HepG2 (cell line): ENCODE results near the gene RGR. TPM values are rescaled to one million over a fixed set of nuclear protein-coding genes. Genes with fewer than 3 reads are reported as not detected.

ENCODE experiments used
- ATAC-seq: fragments of 200-7000 bp; cut with Tn5 transposase; 3 replicates; pipeline ENCODE4 v1.9.1; 2020; ENCODE audit warnings: mild to moderate bottlenecking, moderate library complexity
- BruUV-seq: library from RNA; stranded (reverse); fragments of 400-500 nt; replicated peaks from 2 replicates; lab custom pipeline; 2021; lab: Mats Ljungman, UMichigan
- CTCF ChIA-PET: fragments of 300-600 bp; formaldehyde crosslinking; extraction: SDS; loops from one replicate; lab custom pipeline; 2021; ENCODE audit warnings: low total read pairs, inconsistent platforms, low intra/inter-chr PET ratio; lab: Yijun Ruan, JAX
- POLR2A ChIA-PET: fragments of 350-600 bp; sonication (Branson Sonifier 250); formaldehyde crosslinking; loops from one replicate; lab custom pipeline; 2020; ENCODE audit warnings: antibody characterized with exemption, inconsistent platforms; lab: Yijun Ruan, JAX
- DNase-seq: peaks from one replicate; pipeline ENCODE4 v3.0.0-alpha.2; 2015; ENCODE audit warnings: low spot score
- FAIRE-seq: peaks from 3 replicates; lab custom pipeline; 2011; peaks lifted over from hg19 to GRCh38; lab: Jason Lieb, UNC
- H2AFZ ChIP-seq: one replicate; pipeline ENCODE4 v1.6.1; 2011; ENCODE audit warnings: low read length, inconsistent platforms
- H3K27ac ChIP-seq: fragments of 300-600 bp; 3 replicates; pipeline ENCODE4 v1.8.0; 2011; ENCODE audit warnings: mixed run types, mild to moderate bottlenecking, mixed read lengths, low read length, inconsistent platforms; ENCODE audit not compliant: insufficient read depth; ENCODE audit errors: extremely low read length
- H3K27me3 ChIP-seq, 2 experiments: fragments of 200-600 bp in 1 of 2; 2 replicates in 1 of 2; 3 replicates in 1 of 2; pipeline versions ENCODE4 v1.6.0 to v1.8.0; 2011; ENCODE audit warnings: low read length in 2 of 2, mild to moderate bottlenecking in 2 of 2, moderate library complexity in 2 of 2, inconsistent platforms in 1 of 2; ENCODE audit not compliant: insufficient read depth in 2 of 2, control insufficient read depth in 1 of 2
- H3K36me3 ChIP-seq, 2 experiments: fragments of 200-600 bp in 1 of 2; replicated peaks in 1 of 2; 2 replicates in 1 of 2; 3 replicates in 1 of 2; pipeline versions ENCODE4 v1.5.1 to v1.8.0; 2011; ENCODE audit warnings: low read length in 2 of 2, inconsistent platforms in 1 of 2; ENCODE audit not compliant: insufficient read depth in 2 of 2, control insufficient read depth in 1 of 2
- H3K4me1 ChIP-seq: 2 replicates; pipeline ENCODE4 v1.5.1; 2012; ENCODE audit warnings: low read length, inconsistent platforms; ENCODE audit not compliant: insufficient read depth
- H3K4me2 ChIP-seq: 2 replicates; pipeline ENCODE4 v1.6.0; 2011; ENCODE audit warnings: low read depth, low read length, inconsistent platforms
- H3K4me3 ChIP-seq, 3 experiments: fragments of 200-600 bp in 1 of 3; sonication (generic), shearing (Covaris generic) in 1 of 3; replicated peaks in 1 of 3; 2 replicates each; pipeline ENCODE4 v1.5.1; 2011 to 2016; ENCODE audit warnings: low read length in 3 of 3, inconsistent platforms in 2 of 3, low read depth in 2 of 3, mild to moderate bottlenecking in 2 of 3, control low read depth in 1 of 3, mixed read lengths in 1 of 3; ENCODE audit not compliant: insufficient read depth in 1 of 3
- H3K79me2 ChIP-seq: one replicate; pipeline ENCODE4 v1.6.1; 2011; ENCODE audit warnings: low read length, inconsistent platforms; ENCODE audit not compliant: insufficient read depth
- H3K9ac ChIP-seq: 2 replicates; pipeline ENCODE4 v1.6.0; 2011; ENCODE audit warnings: mild to moderate bottlenecking, low read depth, low read length, inconsistent platforms; ENCODE audit not compliant: insufficient read depth
- H3K9me3 ChIP-seq: 2 replicates; pipeline ENCODE4 v1.5.1; 2012; ENCODE audit warnings: mild to moderate bottlenecking, low read length
- H4K20me1 ChIP-seq: 2 replicates; pipeline ENCODE4 v1.6.0; 2011; ENCODE audit warnings: inconsistent platforms, mild to moderate bottlenecking, low read length, moderate library complexity; ENCODE audit not compliant: insufficient read depth
- NFYB ChIP-seq: sonication (generic); formaldehyde crosslinking; IDR thresholded peaks from 2 replicates; pipeline ENCODE4 v1.4.0; 2020; ENCODE audit warnings: missing genetic modification reagents
- PTBP1 ChIP-seq: fragments of 200-400 bp; formaldehyde crosslinking; IDR thresholded peaks from 2 replicates; pipeline ENCODE4 v1.6.1; 2018; ENCODE audit warnings: low read length, low read depth; ENCODE audit not compliant: poor library complexity, severe bottlenecking
- RFX3 ChIP-seq: IDR thresholded peaks from 2 replicates; pipeline ENCODE4 v1.6.1; 2016; ENCODE audit warnings: missing biosample characterization, missing genetic modification reagents
- RFXANK ChIP-seq: IDR thresholded peaks from 2 replicates; pipeline ENCODE4 v1.6.1; 2016
- SMAD3 ChIP-seq: sonication (generic); formaldehyde crosslinking; IDR thresholded peaks from 2 replicates; pipeline ENCODE4 v1.4.0; 2020; ENCODE audit warnings: missing genetic modification reagents
- SOX6 ChIP-seq, 2 experiments: fragments of 450-650 bp in 1 of 2; sonication (generic) in 1 of 2; formaldehyde crosslinking in 1 of 2; IDR thresholded peaks; 2 replicates each; pipeline versions ENCODE4 v1.4.0 to v1.6.1; 2017 to 2020; ENCODE audit warnings: antibody characterized with exemption in 1 of 2, mild to moderate bottlenecking in 1 of 2, missing genetic modification reagents in 1 of 2
- TARDBP ChIP-seq: sonication (generic); formaldehyde crosslinking; IDR thresholded peaks from 2 replicates; pipeline ENCODE4 v1.8.0; 2022; ENCODE audit warnings: mild to moderate bottlenecking, missing genetic modification reagents
- TEAD3 ChIP-seq: optimal IDR thresholded peaks from 2 replicates; pipeline ENCODE3; 2016; ENCODE audit warnings: borderline replicate concordance
- ZNF569 ChIP-seq: sonication (generic); formaldehyde crosslinking; IDR thresholded peaks from 2 replicates; pipeline ENCODE4 v1.5.0; 2020; ENCODE audit warnings: mild to moderate bottlenecking, missing genetic modification reagents, moderate library complexity, borderline replicate concordance
- ZNF607 ChIP-seq: sonication (generic); formaldehyde crosslinking; IDR thresholded peaks from 2 replicates; pipeline ENCODE4 v1.5.1; 2020; ENCODE audit warnings: missing genetic modification reagents, mild to moderate bottlenecking, borderline replicate concordance
- WGBS: methylation state at CpG from one replicate; pipeline ENCODE4 v1.1.6; 2017; ENCODE audit warnings: low lambda C conversion rate; 5-methylcytosine and 5-hydroxymethylcytosine counted together
- in situ Hi-C: cut with HindIII; loops from 2 replicates; pipeline ENCODE4 v1.10.0; 2017; ENCODE audit warnings: low pct_unique_long_range_greater_than_20kb; ENCODE audit not compliant: extremely low pct_ligation_motif_present
- intact Hi-C: fragments of 100-400 bp; cut with micrococcal nuclease; formaldehyde crosslinking; loops from one replicate; pipeline ENCODE4 v1.10.0; 2022; ENCODE audit not compliant: unreplicated experiment
- polyA plus RNA-seq, 8 experiments: library from polyadenylated mRNA; depleted of rRNA in 3 of 8; stranded (reverse) in 7 of 8; unstranded in 1 of 8; fragments of >200 nt; fragmentation: Illumina TruSeq in 4 of 8; extraction: Trizol in 4 of 8; gene quantifications; 2 replicates each; pipeline versions ENCODE4 v1.2.1 to v1.2.3, GENCODE V29; 2011 to 2016; ENCODE audit warnings: low read depth in 4 of 8, missing spikeins in 1 of 8, mixed read lengths in 1 of 8; ENCODE audit not compliant: insufficient read depth in 1 of 8
- total RNA-seq, 5 experiments: library from RNA; depleted of rRNA; stranded (reverse); fragments of >200 nt; fragmentation: Illumina TruSeq; extraction: Trizol; gene quantifications; 2 replicates each; pipeline ENCODE4 v1.2.3, GENCODE V29; 2016; ENCODE audit warnings: low read depth in 1 of 5
- TF ChIP-seq, protein P1 (sequence below): sonication (generic); formaldehyde crosslinking; IDR thresholded peaks from 2 replicates; pipeline ENCODE4 v1.8.0; 2022; ENCODE audit warnings: mild to moderate bottlenecking, missing genetic modification reagents, moderate library complexity
- TF ChIP-seq, protein P2 (sequence below): sonication (generic); formaldehyde crosslinking; IDR thresholded peaks from 2 replicates; pipeline ENCODE4 v1.4.0; 2020; ENCODE audit warnings: mild to moderate bottlenecking, low read depth, missing genetic modification reagents
- TF ChIP-seq, protein P3 (sequence below): sonication (generic); formaldehyde crosslinking; IDR thresholded peaks from 2 replicates; pipeline ENCODE4 v1.5.0; 2020; ENCODE audit warnings: missing genetic modification reagents

Gene RGR
- total and polyA plus RNA-seq, 2 of the 13 experiments (the other 11 are each of a cell fraction or from before 2014, with no cell fraction given) = 0.69 to 0.71 TPM

DNA sequence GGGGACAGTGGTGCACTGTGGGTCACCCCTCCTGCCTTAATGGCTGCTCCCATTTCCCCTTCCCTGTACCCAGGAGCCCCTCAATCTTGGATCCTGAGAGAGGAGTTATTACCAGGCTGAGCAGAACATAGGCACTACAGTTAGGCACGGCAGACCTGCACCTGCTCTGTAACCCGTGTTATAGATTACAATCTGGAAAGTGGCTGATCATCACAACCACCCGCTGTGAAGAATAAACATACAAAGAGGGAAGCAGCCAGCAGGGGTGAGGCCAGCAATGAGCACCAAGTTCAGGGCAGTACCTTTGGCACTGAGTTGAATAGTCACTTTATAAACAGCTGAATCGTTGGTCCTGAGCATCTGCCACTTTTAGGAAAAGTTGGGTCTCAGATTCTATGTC is 48.8 kb upstream of the RGR start:
- no peak overlapping the region for H3K4me2 ChIP-seq
- H3K9me3 ChIP-seq = no peaks in the 10 kb centered on the region
- no peaks in the 10 kb centered on the region for H3K36me3 ChIP-seq
- intact Hi-C loops = no loop called here
- H2AFZ ChIP-seq = no peak overlapping the region
- no peaks in the 10 kb centered on the region for H3K79me2 ChIP-seq
- BruUV-seq = no TSS peak
- TF ChIP-seq NFYB (no peak), SMAD3 (CRISPR knock-in tag) (no peak), RFX3 (no peak), TEAD3 (CRISPR knock-in tag) (no peak)
- TF ChIP-seq, protein P1, sequence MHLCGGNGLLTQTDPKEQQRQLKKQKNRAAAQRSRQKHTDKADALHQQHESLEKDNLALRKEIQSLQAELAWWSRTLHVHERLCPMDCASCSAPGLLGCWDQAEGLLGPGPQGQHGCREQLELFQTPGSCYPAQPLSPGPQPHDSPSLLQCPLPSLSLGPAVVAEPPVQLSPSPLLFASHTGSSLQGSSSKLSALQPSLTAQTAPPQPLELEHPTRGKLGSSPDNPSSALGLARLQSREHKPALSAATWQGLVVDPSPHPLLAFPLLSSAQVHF = no peak
- no peak overlapping the region for H3K9ac ChIP-seq
- peaks cover 9 to 67% of the 10 kb centered on the region in 2 experiments for H3K27me3 ChIP-seq
- no peak overlapping the region for H3K27ac ChIP-seq
- DNase-seq = peak; percentile 3
- no peak for ATAC-seq
- ChIA-PET CTCF (no interaction called here), POLR2A (no interaction called here)
- H4K20me1 ChIP-seq = no peaks in the 10 kb centered on the region
- FAIRE-seq = no peak
- no peak overlapping the region for H3K4me3 ChIP-seq
- in situ Hi-C loops = no loop called here
- 4% methylated on average over 4 of the region's 4 CpGs for WGBS
- H3K4me1 ChIP-seq = no peaks in the 10 kb centered on the region

DNA sequence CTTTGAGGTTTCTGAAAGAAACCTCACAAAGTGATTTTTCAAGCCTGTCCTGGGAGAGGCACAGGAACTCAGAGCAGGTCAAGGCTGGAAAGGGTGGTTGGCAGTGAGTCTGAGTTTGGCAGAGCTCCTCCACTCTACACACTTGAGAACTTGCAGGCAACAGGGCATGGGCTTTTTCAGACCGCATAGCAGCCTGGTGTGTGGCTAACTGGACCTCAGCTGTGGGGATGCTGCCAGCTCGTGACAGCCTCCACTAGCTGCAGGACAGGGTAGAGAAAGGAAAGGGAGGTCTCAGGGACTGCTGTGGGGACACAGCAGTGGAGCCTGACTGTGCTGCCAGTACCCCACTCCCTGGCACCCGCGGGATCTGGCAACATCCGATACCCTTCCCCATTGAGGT is 47.9 kb upstream of the RGR start:
- BruUV-seq = no TSS peak
- ChIA-PET POLR2A (no interaction called here), CTCF (no interaction called here)
- Histone ChIP-seq H3K4me1 (no peaks in the 10 kb centered on the region), H2AFZ (no peak overlapping the region), H3K36me3 (no peaks in the 10 kb centered on the region), H3K27ac (no peak overlapping the region), H3K79me2 (no peaks in the 10 kb centered on the region), H3K9me3 (no peaks in the 10 kb centered on the region), H3K27me3 (peaks cover 9 to 64% of the 10 kb centered on the region in 2 experiments), H4K20me1 (no peaks in the 10 kb centered on the region), H3K4me2 (no peak overlapping the region), H3K9ac (no peak overlapping the region), H3K4me3 (no peak overlapping the region)
- FAIRE-seq (no peak), ATAC-seq (no peak), DNase-seq (no peak)
- in situ Hi-C loops = no loop called here
- WGBS = 28% methylated on average over 4 of the region's 5 CpGs
- intact Hi-C loops = no loop called here
- TF ChIP-seq SOX6 (IDR thresholded peaks at IDR 0.05) = no peak
- TF ChIP-seq SOX6 (CRISPR knock-in tag; IDR thresholded peaks at IDR 0.05) = no peak
- TF ChIP-seq, protein P2, sequence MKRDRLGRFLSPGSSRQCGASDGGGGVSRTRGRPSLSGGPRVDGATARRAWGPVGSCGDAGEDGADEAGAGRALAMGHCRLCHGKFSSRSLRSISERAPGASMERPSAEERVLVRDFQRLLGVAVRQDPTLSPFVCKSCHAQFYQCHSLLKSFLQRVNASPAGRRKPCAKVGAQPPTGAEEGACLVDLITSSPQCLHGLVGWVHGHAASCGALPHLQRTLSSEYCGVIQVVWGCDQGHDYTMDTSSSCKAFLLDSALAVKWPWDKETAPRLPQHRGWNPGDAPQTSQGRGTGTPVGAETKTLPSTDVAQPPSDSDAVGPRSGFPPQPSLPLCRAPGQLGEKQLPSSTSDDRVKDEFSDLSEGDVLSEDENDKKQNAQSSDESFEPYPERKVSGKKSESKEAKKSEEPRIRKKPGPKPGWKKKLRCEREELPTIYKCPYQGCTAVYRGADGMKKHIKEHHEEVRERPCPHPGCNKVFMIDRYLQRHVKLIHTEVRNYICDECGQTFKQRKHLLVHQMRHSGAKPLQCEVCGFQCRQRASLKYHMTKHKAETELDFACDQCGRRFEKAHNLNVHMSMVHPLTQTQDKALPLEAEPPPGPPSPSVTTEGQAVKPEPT (CRISPR knock-in tag) = no peak
- no peak for TF ChIP-seq ZNF569
- TF ChIP-seq RFXANK (CRISPR knock-in tag) = no peak
- TF ChIP-seq TARDBP (CRISPR knock-in tag) = no peak
- TF ChIP-seq, protein P3, sequence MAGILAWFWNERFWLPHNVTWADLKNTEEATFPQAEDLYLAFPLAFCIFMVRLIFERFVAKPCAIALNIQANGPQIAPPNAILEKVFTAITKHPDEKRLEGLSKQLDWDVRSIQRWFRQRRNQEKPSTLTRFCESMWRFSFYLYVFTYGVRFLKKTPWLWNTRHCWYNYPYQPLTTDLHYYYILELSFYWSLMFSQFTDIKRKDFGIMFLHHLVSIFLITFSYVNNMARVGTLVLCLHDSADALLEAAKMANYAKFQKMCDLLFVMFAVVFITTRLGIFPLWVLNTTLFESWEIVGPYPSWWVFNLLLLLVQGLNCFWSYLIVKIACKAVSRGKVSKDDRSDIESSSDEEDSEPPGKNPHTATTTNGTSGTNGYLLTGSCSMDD (CRISPR knock-in tag) = no peak
- no peak for TF ChIP-seq PTBP1
- no peak for TF ChIP-seq ZNF607 (CRISPR knock-in tag)
